HG03521 (cell line): Measurements from ENCODE around the gene PANK4.
"Not testable (repeated sequence)": the region's sequence is repeated elsewhere in the genome, so short reads cannot be mapped to it uniquely, and the experiment has no call there.

ENCODE experiments used
- ATAC-seq: cut with Tn5 transposase; IDR thresholded peaks from one replicate; pipeline ENCODE4 v1.9.1; 2021; ENCODE audit warnings: mild to moderate bottlenecking, moderate library complexity; ENCODE audit not compliant: unreplicated experiment

Gene PANK4

DNA sequence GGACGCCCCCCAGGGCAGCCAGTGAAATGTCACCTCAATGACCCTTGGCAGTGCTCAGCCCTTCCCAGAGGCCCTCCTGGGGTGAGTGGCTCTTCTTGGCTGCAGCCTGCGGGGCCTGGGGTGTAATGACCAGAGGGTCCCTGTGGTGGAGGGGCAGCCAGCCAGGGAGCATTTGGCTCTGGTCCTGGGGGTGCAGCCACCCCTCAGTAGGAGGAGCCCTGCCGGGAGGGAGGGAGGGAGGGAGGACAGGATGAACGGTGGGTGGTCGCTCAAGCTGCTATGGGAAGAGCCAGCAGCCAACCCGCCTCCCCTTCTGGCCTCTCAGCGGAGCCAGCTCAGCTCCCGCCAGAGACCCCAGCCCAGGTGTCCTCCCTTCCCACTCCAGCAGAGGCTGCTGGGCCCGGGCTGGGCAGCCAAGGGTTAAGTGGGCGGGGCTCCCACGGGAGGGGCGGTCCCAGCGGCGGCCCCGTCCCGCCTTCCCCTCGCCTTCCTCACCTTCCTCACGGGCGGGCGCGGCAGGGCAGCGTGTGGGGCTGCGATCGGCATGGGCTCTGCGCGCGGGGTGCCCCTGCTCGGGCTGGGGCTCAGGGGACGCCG lies 59.3 kb downstream of the PANK4 start:
- no peak for ATAC-seq

DNA sequence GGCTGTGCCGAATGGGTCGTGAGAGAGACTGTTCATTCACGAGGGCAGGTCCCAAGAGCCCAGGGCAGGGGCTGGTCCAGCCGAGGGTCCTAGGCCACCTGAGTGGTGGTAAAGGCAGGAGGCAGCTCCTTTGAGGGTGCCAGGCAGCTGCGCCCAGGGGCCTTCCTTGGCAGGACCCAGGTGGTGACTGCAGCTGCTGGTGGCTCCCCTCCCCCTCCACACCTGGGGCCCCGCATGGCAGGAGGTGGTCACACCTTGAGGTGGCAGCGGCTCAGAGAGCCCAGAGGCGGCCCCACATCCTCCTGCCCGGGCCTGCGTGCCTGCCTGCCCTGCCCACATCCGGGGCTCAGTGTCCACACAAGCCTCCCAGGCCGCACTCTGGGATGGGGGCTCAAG lies 60.1 kb downstream of the PANK4 start:
- ATAC-seq: no peak

DNA sequence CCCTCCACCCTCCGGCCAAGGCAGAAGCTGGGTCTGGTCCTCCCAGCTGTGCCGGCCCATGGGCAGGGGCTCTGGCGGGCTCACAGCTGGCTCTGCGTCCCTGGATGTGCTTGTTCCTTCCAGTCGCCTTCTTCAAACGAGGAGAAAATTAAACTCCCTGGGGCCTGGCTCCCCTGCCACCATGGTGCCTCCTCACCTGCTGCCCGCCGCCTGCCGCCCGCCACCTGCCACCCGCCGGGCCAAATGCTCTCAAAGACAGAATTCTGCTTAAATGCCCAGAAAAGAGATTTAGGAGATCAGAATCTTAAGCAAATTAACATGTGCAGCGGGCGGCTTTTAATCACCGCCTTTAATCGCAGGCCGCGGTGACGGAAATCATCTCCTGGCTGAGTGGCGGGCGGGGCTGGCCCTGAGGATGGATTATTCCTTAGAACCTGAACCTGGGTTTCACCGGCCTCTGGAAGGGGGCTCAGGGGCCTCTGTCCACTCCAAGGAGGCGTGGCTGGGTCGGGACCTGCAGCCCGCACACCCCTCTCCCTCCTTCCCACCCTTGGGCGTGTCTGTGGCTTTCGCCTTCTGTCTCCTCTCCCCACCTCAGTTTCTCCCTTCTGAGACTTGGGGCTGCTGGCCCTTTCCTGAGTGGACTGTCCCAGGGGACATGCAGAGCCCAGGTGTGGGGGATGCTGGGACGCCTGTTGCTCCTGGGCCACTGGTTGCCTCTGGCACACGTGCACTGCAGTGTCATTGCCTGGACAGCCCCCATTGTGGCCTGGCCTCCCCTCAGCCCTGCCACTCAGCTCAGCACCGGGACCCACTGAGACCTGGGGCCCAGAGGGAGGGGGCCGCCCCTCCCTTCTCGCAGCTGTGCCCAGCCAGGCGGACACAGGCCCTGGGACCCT lies 60.8 kb downstream of the PANK4 start:
- no peak for ATAC-seq

DNA sequence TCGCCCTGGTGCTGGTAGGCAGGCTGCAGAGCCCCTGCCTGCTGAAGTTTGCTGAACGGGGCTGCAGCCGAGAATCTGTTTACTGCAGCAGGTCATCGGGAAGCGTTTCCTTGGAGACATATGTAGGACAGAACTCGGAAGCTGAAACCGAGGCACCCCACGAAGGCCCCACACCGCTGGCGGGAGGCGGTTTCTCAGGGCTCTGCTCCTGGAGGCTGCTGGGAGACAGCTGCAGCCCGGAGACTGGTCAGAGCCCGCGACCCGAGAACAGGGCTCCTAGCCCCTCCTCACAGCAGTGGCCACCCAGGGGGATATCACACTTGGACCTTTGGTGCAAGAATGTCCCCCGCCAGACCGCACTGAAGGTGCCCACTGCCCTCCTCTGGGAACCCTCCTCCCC lies 63.0 kb downstream of the PANK4 start:
- ATAC-seq: no peak

DNA sequence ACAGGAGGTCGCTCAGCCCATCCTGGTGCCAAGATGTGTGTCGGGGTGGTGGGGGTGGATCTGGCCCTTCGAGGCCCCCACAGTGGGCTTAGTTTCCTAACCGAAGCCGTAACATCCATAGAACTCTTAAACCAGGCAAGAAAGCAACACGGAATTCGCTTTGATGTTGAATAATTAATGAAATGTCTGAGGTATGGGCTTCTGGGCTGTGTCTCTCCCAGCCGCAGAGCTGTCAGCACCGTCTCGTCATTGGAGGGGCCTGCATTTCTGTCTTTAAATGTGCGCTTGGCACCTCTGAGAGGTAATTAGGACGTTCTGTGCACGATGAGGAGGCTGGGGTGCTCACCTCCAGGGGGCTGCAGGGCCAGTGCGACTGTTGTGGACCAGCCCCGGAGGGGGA lies 63.6 kb downstream of the PANK4 start:
- no peak for ATAC-seq

DNA sequence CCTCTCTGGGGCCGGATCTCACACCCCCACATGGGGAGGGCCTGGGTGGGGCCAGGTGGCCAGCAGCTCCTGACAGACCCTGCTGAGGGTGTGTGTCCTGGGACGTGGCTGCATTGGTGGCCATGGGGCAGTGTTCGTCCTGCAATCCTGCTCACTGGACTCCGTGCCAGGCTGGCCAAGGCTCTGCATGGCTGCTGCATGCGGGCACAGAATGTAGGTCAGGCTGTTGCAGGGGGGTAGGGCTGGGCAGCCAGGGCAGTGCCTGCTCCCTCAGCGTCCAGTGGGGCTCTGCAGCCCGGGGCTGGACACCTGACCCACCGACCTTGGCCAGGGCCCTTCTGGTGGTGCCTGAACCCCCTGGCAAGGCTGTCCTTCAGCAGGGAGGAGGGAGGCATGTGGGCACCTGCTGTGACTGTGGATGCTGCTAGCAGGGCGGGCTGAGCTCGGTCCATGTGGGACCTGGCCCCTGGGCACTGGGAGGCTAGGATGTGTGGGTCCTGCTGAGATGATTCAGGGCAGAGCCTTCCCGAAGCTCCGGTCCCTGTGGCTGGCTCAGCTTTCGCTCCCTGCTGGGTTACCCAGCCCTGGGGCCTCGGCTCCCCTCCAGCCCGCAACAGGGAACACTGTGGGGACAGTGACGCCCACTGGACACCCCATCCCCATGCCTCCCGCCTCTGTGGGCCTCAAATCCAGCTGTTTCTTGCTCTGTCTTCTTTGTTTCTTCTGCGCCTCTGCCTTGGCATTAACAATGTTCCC lies 65.2 kb downstream of the PANK4 start:
- no peak for ATAC-seq

DNA sequence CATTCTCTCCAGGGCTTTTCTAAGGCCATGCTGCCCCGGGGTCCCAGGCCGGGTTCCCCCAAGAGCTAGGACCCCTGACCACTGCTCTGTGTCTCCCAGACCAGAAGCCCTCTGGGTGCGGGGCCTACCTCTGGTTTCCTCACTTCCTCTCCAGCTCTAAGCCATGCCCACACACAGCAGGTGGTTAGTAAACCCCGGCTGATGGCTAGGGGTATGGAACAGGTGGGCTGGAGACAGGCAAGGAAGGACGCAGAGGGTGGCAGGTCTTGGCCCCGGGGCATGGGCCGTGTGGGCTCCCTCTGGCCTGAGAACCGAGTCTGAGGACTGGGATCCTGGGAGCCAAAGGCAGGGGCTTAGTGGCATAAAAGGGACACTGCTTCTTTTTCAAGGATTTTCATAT lies 66.2 kb downstream of the PANK4 start:
- ATAC-seq: no peak

DNA sequence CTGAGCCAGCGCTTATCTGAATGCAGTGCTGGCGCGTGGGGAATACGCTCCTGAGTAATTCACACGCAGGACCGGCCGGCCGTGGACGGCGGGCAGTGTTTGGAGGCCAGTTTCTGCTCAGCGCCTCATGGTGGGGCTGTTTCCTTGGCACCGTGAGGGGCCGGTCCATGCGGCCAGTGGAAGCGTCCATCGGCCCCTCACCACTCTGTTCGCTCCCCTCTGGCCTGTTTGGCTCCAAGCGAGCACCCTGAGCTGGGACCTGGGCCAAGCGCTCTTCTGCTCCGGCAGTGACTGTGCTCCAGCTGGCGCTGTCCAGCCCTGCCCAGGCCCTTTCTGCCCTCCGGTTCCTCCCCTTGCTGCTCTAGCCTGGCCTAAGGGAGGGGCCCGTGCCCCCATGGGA lies 66.6 kb downstream of the PANK4 start:
- ATAC-seq: no peak

DNA sequence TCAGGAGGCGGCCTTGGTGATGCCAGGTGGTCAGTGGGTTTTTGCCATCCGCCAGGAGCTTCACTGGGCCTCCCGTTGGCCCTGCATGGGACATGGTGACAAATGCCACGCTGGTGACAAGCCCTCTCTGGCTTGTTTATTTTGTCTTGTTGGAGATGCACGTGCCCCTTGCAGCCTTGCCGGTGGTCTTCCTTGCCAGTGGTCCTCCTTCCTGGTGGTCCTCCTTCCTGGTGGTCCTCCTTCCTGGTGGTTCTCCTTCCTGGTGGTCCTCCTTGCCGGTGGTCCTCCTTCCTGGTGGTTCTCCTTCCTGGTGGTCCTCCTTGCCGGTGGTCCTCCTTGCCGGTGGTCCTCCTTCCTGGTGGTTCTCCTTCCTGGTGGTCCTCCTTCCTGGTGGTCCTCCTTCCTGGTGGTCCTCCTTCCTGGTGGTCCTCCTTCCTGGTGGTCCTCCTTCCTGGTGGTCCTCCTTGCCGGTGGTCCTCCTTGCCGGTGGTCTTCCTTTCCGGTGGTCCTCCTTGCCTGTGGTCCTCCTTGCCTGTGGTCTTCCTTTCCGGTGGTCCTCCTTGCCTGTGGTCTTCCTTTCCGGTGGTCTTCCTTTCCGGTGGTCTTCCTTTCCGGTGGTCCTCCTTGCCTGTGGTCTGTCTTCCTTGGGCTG lies 67.2 kb downstream of the PANK4 start:
- not testable (repeated sequence) for ATAC-seq

DNA sequence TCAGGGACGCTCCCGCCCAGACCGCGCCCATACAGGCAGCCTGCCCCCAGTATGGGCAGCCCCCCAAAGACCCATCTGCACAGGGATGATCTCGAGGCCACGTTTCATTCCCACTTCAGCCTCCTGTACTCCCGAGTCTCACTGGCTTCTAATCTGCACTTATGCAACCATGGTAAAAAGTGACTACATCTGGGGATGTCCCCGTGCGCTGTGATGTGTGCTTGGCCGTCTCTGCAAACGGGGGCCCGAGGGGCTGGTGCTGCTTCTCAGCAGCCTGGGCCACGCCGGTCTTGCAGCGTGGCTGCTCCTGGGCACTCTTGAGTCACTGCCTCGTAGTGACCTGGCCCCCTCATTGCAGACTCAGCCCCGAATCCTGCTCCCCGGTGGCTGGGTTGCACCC lies 67.7 kb downstream of the PANK4 start:
- no peak for ATAC-seq
